Trophoblast cell (in vitro differentiated cells and primary cell): Measurements from ENCODE around the gene CTBP2.

Experiments used
- DNase-seq, 2 donors: peaks; one replicate each; pipeline ENCODE4 v3.0.0-alpha.2; 2016
- H2AFZ ChIP-seq: 2 replicates; pipeline ENCODE4 v1.6.1; 2013; ENCODE audit warnings: low read length, moderate library complexity, mild to moderate bottlenecking; ENCODE audit not compliant: insufficient read depth, poor library complexity
- H2AK5ac ChIP-seq: 2 replicates; pipeline ENCODE4 v1.6.1; 2013; ENCODE audit warnings: mild to moderate bottlenecking, low read length
- H2BK120ac ChIP-seq: 2 replicates; pipeline ENCODE4 v1.6.1; 2013; ENCODE audit warnings: low read length, mild to moderate bottlenecking, moderate library complexity; ENCODE audit not compliant: insufficient read depth, poor library complexity
- H2BK12ac ChIP-seq: 2 replicates; pipeline ENCODE4 v1.6.1; 2013; ENCODE audit warnings: mild to moderate bottlenecking, low read length, moderate library complexity
- H2BK5ac ChIP-seq: 2 replicates; pipeline ENCODE4 v1.6.1; 2013; ENCODE audit warnings: low read length, low read depth, moderate library complexity, mild to moderate bottlenecking; ENCODE audit not compliant: poor library complexity
- H3K14ac ChIP-seq: 2 replicates; pipeline ENCODE4 v1.6.1; 2013; ENCODE audit warnings: mild to moderate bottlenecking, low read length
- H3K18ac ChIP-seq: 2 replicates; pipeline ENCODE4 v1.6.1; 2013; ENCODE audit warnings: mild to moderate bottlenecking, low read length
- H3K23ac ChIP-seq: 2 replicates; pipeline ENCODE4 v1.6.1; 2013; ENCODE audit warnings: low read length
- H3K27ac ChIP-seq: 2 replicates; pipeline ENCODE4 v1.5.1; 2013; ENCODE audit warnings: low read depth, mild to moderate bottlenecking, inconsistent platforms, low read length, moderate library complexity
- H3K27me3 ChIP-seq: 2 replicates; pipeline ENCODE4 v1.6.1; 2013; ENCODE audit warnings: inconsistent platforms, mild to moderate bottlenecking, low read length, moderate library complexity; ENCODE audit not compliant: insufficient read depth
- H3K36me3 ChIP-seq, 2 experiments: 1 replicate in 1 of 2; 2 replicates in 1 of 2; pipeline ENCODE4 v1.6.1; 2013; ENCODE audit warnings: low read length in 2 of 2, mild to moderate bottlenecking in 2 of 2, moderate library complexity in 1 of 2; ENCODE audit not compliant: insufficient read depth in 2 of 2, control insufficient read depth in 1 of 2
- H3K4ac ChIP-seq: 2 replicates; pipeline ENCODE4 v1.6.1; 2013; ENCODE audit warnings: low read depth, mild to moderate bottlenecking, low read length, moderate library complexity
- H3K4me1 ChIP-seq, 2 experiments: 1 replicate in 1 of 2; 2 replicates in 1 of 2; pipeline ENCODE4 v1.6.1; 2013; ENCODE audit warnings: low read length in 2 of 2, mild to moderate bottlenecking in 2 of 2, moderate library complexity in 1 of 2; ENCODE audit not compliant: insufficient read depth in 2 of 2, control insufficient read depth in 1 of 2
- H3K4me2 ChIP-seq: 2 replicates; pipeline ENCODE4 v1.6.1; 2013; ENCODE audit warnings: inconsistent platforms, mild to moderate bottlenecking, low read length, moderate library complexity
- H3K4me3 ChIP-seq: 2 replicates; pipeline ENCODE4 v1.5.1; 2013; ENCODE audit warnings: mild to moderate bottlenecking, low read depth, low read length, inconsistent platforms
- H3K79me1 ChIP-seq: one replicate; pipeline ENCODE4 v1.6.1; 2013; ENCODE audit warnings: low read length
- H3K79me2 ChIP-seq: 2 replicates; pipeline ENCODE4 v1.6.1; 2013; ENCODE audit warnings: low read length, mild to moderate bottlenecking; ENCODE audit not compliant: control insufficient read depth, insufficient read depth, poor library complexity
- H3K9ac ChIP-seq: 2 replicates; pipeline ENCODE4 v1.6.1; 2013; ENCODE audit warnings: mild to moderate bottlenecking, low read length
- H3K9me3 ChIP-seq: 2 replicates; pipeline ENCODE4 v1.6.1; 2013; ENCODE audit warnings: low read depth, mild to moderate bottlenecking, control low read depth, inconsistent platforms, low read length; ENCODE audit not compliant: insufficient read depth
- H4K12ac ChIP-seq: 2 replicates; pipeline ENCODE4 v1.6.1; 2013; ENCODE audit warnings: low read depth, mild to moderate bottlenecking, low read length, moderate library complexity
- H4K8ac ChIP-seq: 2 replicates; pipeline ENCODE4 v1.6.1; 2013; ENCODE audit warnings: low read depth, mild to moderate bottlenecking, low read length, moderate library complexity
- H4K91ac ChIP-seq: one replicate; pipeline ENCODE4 v1.6.1; 2013; ENCODE audit warnings: low read depth, mild to moderate bottlenecking, low read length, moderate library complexity
- WGBS: extraction: QIAGEN DNeasy Blood & Tissue Kit; methylation state at CpG from one replicate; pipeline ENCODE4 v1.1.7; 2013; ENCODE audit warnings: missing lambda C conversion rate; ENCODE audit not compliant: insufficient read length, insufficient coverage; ENCODE audit errors: extremely low coverage; 5-methylcytosine and 5-hydroxymethylcytosine counted together

CTBP2 gene

DNA sequence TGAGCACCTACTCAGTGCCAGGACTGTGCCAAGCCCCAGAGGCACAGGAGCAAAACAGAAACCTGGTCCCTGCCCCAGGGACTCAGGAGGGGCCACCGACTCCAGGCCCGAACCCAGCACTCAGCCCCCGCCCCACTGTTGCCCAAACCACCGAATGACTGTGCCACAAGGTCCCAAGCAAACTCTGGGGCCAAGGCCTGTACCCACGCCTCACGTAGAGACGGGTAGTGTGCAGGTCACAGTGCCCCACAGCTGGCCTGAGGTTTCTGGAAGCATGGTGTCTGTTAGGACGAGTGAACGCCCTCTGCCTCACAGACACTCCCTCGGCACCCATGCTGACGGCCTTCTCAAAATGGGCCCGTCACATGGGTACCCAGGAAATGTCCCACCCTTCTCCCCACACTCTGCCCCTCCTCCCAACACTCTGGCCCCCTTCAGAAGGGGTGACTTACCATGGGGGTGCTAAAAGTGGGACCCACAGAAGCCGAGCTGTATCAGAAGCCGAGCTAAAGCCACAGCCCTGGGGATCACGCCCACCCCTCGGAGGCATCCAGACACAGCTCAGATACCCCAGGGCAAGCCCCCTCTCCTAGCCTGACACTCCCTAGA, 44.2 kb downstream of the CTBP2 start:
- Histone ChIP-seq H2BK12ac (no peak overlapping the region), H4K91ac (no peak overlapping the region), H3K14ac (no peak overlapping the region), H3K4me3 (no peak overlapping the region), H2AFZ (no peak overlapping the region), H2BK120ac (no peak overlapping the region), H2AK5ac (no peak overlapping the region), H3K9me3 (no peaks in the 10 kb centered on the region), H3K36me3 (peaks cover 6 to 12% of the 10 kb centered on the region in 2 experiments), H3K4me1 (peaks cover 0 to 2% of the 10 kb centered on the region in 2 experiments), H3K4ac (peak overlapping the region; percentile 13), H3K4me2 (no peak overlapping the region), H3K27ac (no peak overlapping the region), H3K27me3 (no peaks in the 10 kb centered on the region), H3K79me1 (no peaks in the 10 kb centered on the region), H3K23ac (no peak overlapping the region), H4K12ac (no peak overlapping the region), H4K8ac (no peak overlapping the region), H3K9ac (no peak overlapping the region), H3K18ac (peak overlapping the region; percentile 34), H3K79me2 (peaks cover 14% of the 10 kb centered on the region), H2BK5ac (no peak overlapping the region)
- no peak for DNase-seq
- WGBS = no CpG with 5 or more reads among the region's 16 CpGs

GRCh38 chr10:125115409-125115808, 45.0 kb downstream of the CTBP2 start:
- Histone ChIP-seq H3K79me2 (peaks cover 11% of the 10 kb centered on the region), H3K9ac (no peak overlapping the region), H3K9me3 (no peaks in the 10 kb centered on the region), H3K79me1 (no peaks in the 10 kb centered on the region), H2AFZ (no peak overlapping the region), H4K8ac (no peak overlapping the region), H3K27me3 (no peaks in the 10 kb centered on the region), H3K23ac (no peak overlapping the region), H2BK12ac (no peak overlapping the region), H4K12ac (no peak overlapping the region), H3K18ac (no peak overlapping the region), H3K4me1 (peaks cover 0 to 2% of the 10 kb centered on the region in 2 experiments), H3K14ac (no peak overlapping the region), H2AK5ac (no peak overlapping the region), H3K4ac (no peak overlapping the region), H3K4me3 (no peak overlapping the region), H4K91ac (no peak overlapping the region), H3K4me2 (no peak overlapping the region), H2BK120ac (no peak overlapping the region), H2BK5ac (no peak overlapping the region), H3K27ac (no peak overlapping the region), H3K36me3 (peaks cover 6 to 10% of the 10 kb centered on the region in 2 experiments)
- no peak for DNase-seq
- no CpG with 5 or more reads among the region's 5 CpGs for WGBS

- Histone ChIP-seq H4K12ac (no peak overlapping the region), H3K4me1 (peaks cover 0 to 2% of the 10 kb centered on the region in 2 experiments), H3K18ac (peak overlapping the region; percentile 25), H2BK12ac (no peak overlapping the region), H2BK120ac (no peak overlapping the region), H3K4me3 (no peak overlapping the region), H2AK5ac (no peak overlapping the region), H3K4me2 (no peak overlapping the region), H3K4ac (peak overlapping the region; percentile 65), H3K23ac (no peak overlapping the region), H3K9ac (no peak overlapping the region), H3K27ac (no peak overlapping the region), H3K79me2 (peaks cover 11% of the 10 kb centered on the region), H3K27me3 (no peaks in the 10 kb centered on the region), H3K36me3 (peaks cover 8 to 10% of the 10 kb centered on the region in 2 experiments), H2BK5ac (no peak overlapping the region), H3K79me1 (no peaks in the 10 kb centered on the region), H4K8ac (no peak overlapping the region), H4K91ac (no peak overlapping the region), H3K14ac (no peak overlapping the region), H2AFZ (no peak overlapping the region), H3K9me3 (no peaks in the 10 kb centered on the region)
- WGBS = no CpG with 5 or more reads among the region's 16 CpGs
- no peak for DNase-seq
Observed at GRCh38 chr10:125114761-125115391, 45.5 kb downstream of the CTBP2 start.

GRCh38 chr10:125113691-125114371, 46.5 kb downstream of the CTBP2 start:
- Histone ChIP-seq H4K12ac (no peak overlapping the region), H3K9ac (no peak overlapping the region), H3K4ac (no peak overlapping the region), H3K27ac (no peak overlapping the region), H3K79me1 (no peaks in the 10 kb centered on the region), H4K8ac (no peak overlapping the region), H2BK5ac (no peak overlapping the region), H2AFZ (no peak overlapping the region), H4K91ac (no peak overlapping the region), H2BK12ac (no peak overlapping the region), H2BK120ac (no peak overlapping the region), H3K4me2 (no peak overlapping the region), H3K79me2 (peaks cover 11% of the 10 kb centered on the region), H3K14ac (no peak overlapping the region), H3K4me1 (peaks cover 0 to 2% of the 10 kb centered on the region in 2 experiments), H3K4me3 (no peak overlapping the region), H3K9me3 (no peaks in the 10 kb centered on the region), H3K18ac (no peak overlapping the region), H2AK5ac (no peak overlapping the region), H3K27me3 (no peaks in the 10 kb centered on the region), H3K36me3 (peaks cover 16 to 19% of the 10 kb centered on the region in 2 experiments), H3K23ac (no peak overlapping the region)
- WGBS = no CpG with 5 or more reads among the region's 20 CpGs
- DNase-seq = no peak
